T-cell (primary cell): ENCODE results near the gene TTI1. TPM values are rescaled to one million over a fixed set of nuclear protein-coding genes. Genes with fewer than 3 reads are reported as not detected.
A peak's percentile ranks its signal among the peaks of the same experiment; 100 is the strongest.

Source experiments
- ATAC-seq, 4 experiments: fragments of 200-7000 bp in 3 of 4; fragments of 150-1000 bp in 1 of 4; cut with Tn5 transposase; replicated peaks in 1 of 4; 1 replicate in 3 of 4; 2 replicates in 1 of 4; pipeline ENCODE4 v1.10.0; 2021; ENCODE audit warnings: moderate library complexity in 3 of 4, mild to moderate bottlenecking in 2 of 4, moderate number of reproducible peaks in 1 of 4
- CTCF ChIA-PET, 2 donors: fragments of 300-600 bp; sonication (Branson Sonifier 250); formaldehyde crosslinking; loops; one replicate each; lab custom pipeline; 2022; ENCODE audit warnings: antibody characterized with exemption in 2 of 2; lab: Charles Lee
- POLR2A ChIA-PET, 2 donors: fragments of 300-600 bp; sonication (Branson Sonifier 250); formaldehyde crosslinking; loops; one replicate each; lab custom pipeline; 2022; ENCODE audit warnings: antibody characterized with exemption in 2 of 2; lab: Charles Lee
- DNase-seq, 35 experiments: peaks; one replicate each; pipeline versions ENCODE4 v3.0.0 to v3.0.0-alpha.2; 2013 to 2023
- H3K27ac ChIP-seq: one replicate; pipeline ENCODE4 v1.5.1; 2013; ENCODE audit warnings: low read length
- H3K27me3 ChIP-seq, 2 experiments: replicated peaks in 1 of 2; 1 replicate in 1 of 2; 2 replicates in 1 of 2; pipeline versions ENCODE4 v1.6.1 to v1.7.0; 2013; ENCODE audit warnings: low read length in 1 of 2, mixed read lengths in 1 of 2; ENCODE audit not compliant: control insufficient read depth in 2 of 2, insufficient read depth in 2 of 2; ENCODE audit errors: extremely low read depth in 1 of 2
- H3K36me3 ChIP-seq, 2 donors: 1 replicate in 1 of 2; 2 replicates in 1 of 2; pipeline versions ENCODE4 v1.6.1 to v1.7.0; 2013; ENCODE audit warnings: low read length in 1 of 2; ENCODE audit not compliant: control insufficient read depth in 2 of 2, insufficient read depth in 1 of 2; ENCODE audit errors: extremely low read depth in 1 of 2
- H3K4me1 ChIP-seq, 2 experiments: 1 replicate in 1 of 2; 2 replicates in 1 of 2; pipeline versions ENCODE4 v1.6.1 to v1.7.0; 2013; ENCODE audit warnings: low read length in 2 of 2, mixed read lengths in 1 of 2; ENCODE audit not compliant: insufficient read depth in 2 of 2, control insufficient read depth in 1 of 2; ENCODE audit errors: extremely low read depth in 1 of 2
- H3K4me3 ChIP-seq, 2 donors: 1 replicate in 1 of 2; 2 replicates in 1 of 2; pipeline versions ENCODE4 v1.5.1 to v1.7.0; 2013; ENCODE audit warnings: mild to moderate bottlenecking in 2 of 2, low read length in 1 of 2, moderate library complexity in 1 of 2; ENCODE audit not compliant: control insufficient read depth in 1 of 2; ENCODE audit errors: extremely low read depth in 1 of 2
- H3K9me3 ChIP-seq: 2 replicates; pipeline ENCODE4 v1.7.0; 2013
- H3K27ac Mint-ChIP-seq, 2 donors: one replicate each; pipeline ENCODE4 v1.8.0; 2020 to 2021; ENCODE audit warnings: mild to moderate bottlenecking in 2 of 2, mixed read lengths in 2 of 2
- H3K27me3 Mint-ChIP-seq, 2 donors: one replicate each; pipeline ENCODE4 v1.8.0; 2021 to 2022; ENCODE audit warnings: mixed read lengths in 2 of 2
- H3K36me3 Mint-ChIP-seq: one replicate; pipeline ENCODE4 v1.8.0; 2021; ENCODE audit warnings: mixed read lengths
- H3K4me1 Mint-ChIP-seq, 3 donors: one replicate each; pipeline ENCODE4 v1.8.0; 2020 to 2022; ENCODE audit warnings: mixed read lengths in 3 of 3, mild to moderate bottlenecking in 1 of 3
- H3K4me3 Mint-ChIP-seq, 3 donors: one replicate each; pipeline ENCODE4 v1.8.0; 2020 to 2022; ENCODE audit warnings: mild to moderate bottlenecking in 3 of 3, mixed read lengths in 3 of 3, moderate library complexity in 3 of 3
- H3K9me3 Mint-ChIP-seq, 3 donors: one replicate each; pipeline ENCODE4 v1.8.0; 2020 to 2022; ENCODE audit warnings: mixed read lengths in 3 of 3
- WGBS: methylation state at CpG from one replicate; pipeline ENCODE4 v1.1.5; 2013; ENCODE audit warnings: missing lambda C conversion rate; ENCODE audit not compliant: insufficient coverage; 5-methylcytosine and 5-hydroxymethylcytosine counted together
- total RNA-seq, 35 experiments: library from RNA in 6 of 35; stranded (reverse) in 6 of 35; fragments of 120-200 nt in 1 of 35; gene quantifications; one replicate each; pipeline versions ENCODE4 v1.2.1 to v1.2.4 and lab custom pipeline; 2013 to 2026

Gene TTI1
- total RNA-seq, 5 donors from 2014 or later (not counting 1 experiment from before 2014, with no cell fraction given): 17.8 to 27.6 (median 23.2) TPM

DNA sequence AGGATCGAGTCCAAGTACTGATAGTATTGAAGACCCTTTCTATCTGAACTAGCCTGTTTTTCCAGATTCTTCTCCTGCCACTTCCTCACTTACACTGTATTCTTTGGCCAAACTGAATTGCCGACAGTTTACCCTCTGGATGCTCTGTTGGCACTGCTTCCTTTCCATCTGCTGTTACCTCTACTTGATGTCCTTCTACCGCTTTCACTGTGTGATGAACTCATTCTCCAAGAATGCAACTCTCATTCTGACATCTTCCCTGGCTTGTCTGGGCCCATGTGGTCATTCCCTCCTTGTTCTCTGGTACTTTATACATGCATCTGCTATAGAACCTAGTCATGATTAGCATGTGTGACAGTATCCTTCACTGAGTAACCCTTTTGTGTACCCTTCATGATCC is 16.5 kb upstream of the TTI1 start:
- Histone ChIP-seq H3K27me3 (no peaks in the 10 kb centered on the region), H3K4me1 (no peaks in the 10 kb centered on the region), H3K9me3 (no peaks in the 10 kb centered on the region), H3K4me3 (no peak overlapping the region), H3K27ac (no peak overlapping the region), H3K36me3 (peaks cover 11 to 72% of the 10 kb centered on the region in 2 donors)
- no peak for DNase-seq
- no peak for ATAC-seq
- Mint-ChIP-seq H3K4me1 (peaks cover 45 to 50% (median 45%) of the 10 kb centered on the region in 3 donors), H3K4me3 (no peak overlapping the region), H3K36me3 (peaks cover 13% of the 10 kb centered on the region), H3K27ac (no peak overlapping the region), H3K9me3 (no peaks in the 10 kb centered on the region), H3K27me3 (no peaks in the 10 kb centered on the region)
- POLR2A ChIA-PET: no interaction called here
- 91% methylated on average over 3 of the region's 3 CpGs for WGBS
- CTCF ChIA-PET: no interaction called here

DNA sequence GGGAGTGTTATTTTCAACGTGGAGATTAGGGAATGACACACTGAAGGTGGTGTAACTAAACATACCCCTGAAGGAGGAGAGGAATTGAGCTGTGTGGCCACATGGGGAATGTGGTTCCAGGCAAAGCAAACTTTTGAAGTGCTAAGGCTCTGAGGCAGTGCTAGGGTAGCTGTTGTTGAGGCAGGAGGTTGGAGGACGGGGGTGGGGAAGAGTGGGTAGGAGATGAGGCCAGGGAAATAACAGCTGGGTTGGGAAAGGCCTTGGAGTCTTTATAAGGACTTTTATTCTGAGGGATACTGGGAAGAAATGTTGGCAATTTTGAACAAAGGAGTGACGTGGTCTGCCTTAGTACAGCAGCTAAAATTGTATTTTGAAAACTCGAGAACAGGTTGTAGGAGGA is 13.3 kb upstream of the TTI1 start:
- Mint-ChIP-seq H3K36me3 (peaks cover 35% of the 10 kb centered on the region), H3K27ac (no peak overlapping the region), H3K9me3 (no peaks in the 10 kb centered on the region), H3K4me1 (peaks cover 35 to 51% (median 50%) of the 10 kb centered on the region in 3 donors), H3K27me3 (no peaks in the 10 kb centered on the region), H3K4me3 (no peak overlapping the region)
- Histone ChIP-seq H3K27ac (no peak overlapping the region), H3K4me3 (no peak overlapping the region), H3K4me1 (no peaks in the 10 kb centered on the region), H3K27me3 (no peaks in the 10 kb centered on the region), H3K36me3 (peaks cover 8 to 86% of the 10 kb centered on the region in 2 donors), H3K9me3 (no peaks in the 10 kb centered on the region)
- WGBS: 90% methylated on average over 4 of the region's 4 CpGs
- CTCF ChIA-PET: no interaction called here
- ATAC-seq (no peak), DNase-seq (no peak)
- POLR2A ChIA-PET: no interaction called here

DNA sequence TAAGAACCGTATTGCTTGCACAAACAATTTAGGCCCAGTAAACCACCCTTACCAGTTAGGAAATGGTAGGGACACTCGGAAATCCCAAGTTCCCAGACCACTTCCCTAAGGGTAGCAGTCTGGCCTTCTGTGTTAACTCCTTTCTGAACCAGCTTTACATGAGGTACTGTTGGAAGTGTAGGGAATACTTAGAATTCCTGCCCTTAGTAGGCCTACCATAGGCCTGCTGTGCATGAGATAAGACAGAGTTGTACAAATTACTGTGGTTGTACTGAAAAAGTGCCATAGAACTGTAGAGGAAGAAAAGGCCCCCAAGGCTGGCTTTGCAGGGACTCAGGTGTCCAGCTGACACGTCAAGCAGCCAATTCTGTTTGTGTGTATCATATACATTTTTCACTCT is 11.4 kb upstream of the TTI1 start:
- Mint-ChIP-seq H3K9me3 (no peaks in the 10 kb centered on the region), H3K27me3 (no peaks in the 10 kb centered on the region), H3K27ac (no peak overlapping the region), H3K4me3 (no peak overlapping the region), H3K4me1 (peaks cover 28 to 52% (median 47%) of the 10 kb centered on the region in 3 donors), H3K36me3 (peaks cover 34% of the 10 kb centered on the region)
- no peaks in the 10 kb centered on the region for H3K9me3 ChIP-seq
- no peak overlapping the region for H3K27ac ChIP-seq
- H3K36me3 ChIP-seq: peaks cover 8 to 77% of the 10 kb centered on the region in 2 donors
- no peaks in the 10 kb centered on the region for H3K4me1 ChIP-seq
- H3K27me3 ChIP-seq: no peaks in the 10 kb centered on the region
- H3K4me3 ChIP-seq: no peak overlapping the region
- ATAC-seq: no peak
- ChIA-PET POLR2A (interaction anchor here in 1 of 2 donors (0.6 kb wide), 1 partner anchor 7 kb away, joined by 3 read pairs; no protein-coding TSS in a partner anchor), CTCF (no interaction called here)
- no CpG with 5 or more reads among the region's 3 CpGs for WGBS
- no peak for DNase-seq

DNA sequence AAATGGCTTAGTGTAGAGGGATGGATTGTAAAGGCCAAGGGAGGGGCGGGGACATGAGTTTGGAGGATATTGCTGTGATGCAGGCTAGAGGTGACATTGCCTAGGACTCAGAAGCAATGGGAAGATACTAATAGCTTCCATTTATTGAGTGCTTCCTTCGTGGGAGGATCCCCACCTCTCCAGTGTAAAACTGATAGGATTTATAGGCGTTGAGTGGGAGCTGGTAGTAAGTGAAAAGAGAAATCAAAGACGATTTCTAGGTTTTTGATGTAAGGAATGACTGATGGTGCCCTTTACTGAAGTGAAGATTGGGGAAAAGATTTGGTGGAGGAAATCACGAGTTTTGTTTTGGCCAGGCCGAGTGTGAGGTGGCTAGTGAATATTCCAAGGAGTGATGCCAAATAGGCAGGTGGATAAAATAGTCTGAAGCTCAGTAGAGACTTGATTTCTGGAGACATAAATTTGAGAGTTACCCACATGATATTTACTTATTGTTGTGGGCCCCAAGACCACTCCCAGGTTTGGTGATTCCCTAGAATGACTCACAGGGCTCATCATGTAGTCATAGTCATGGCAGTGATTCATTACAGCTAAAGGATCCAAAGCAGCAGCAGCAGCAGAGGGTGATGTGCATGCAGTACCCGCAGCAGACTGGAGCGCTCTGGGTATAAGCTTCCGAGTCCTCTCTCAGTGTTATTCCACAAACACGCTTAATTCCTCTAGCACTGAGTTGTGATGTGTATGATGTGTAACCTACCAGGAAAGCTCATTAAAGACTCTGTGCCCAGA is 10.4 kb upstream of the TTI1 start:
- Mint-ChIP-seq H3K36me3 (peaks cover 32% of the 10 kb centered on the region), H3K27me3 (no peaks in the 10 kb centered on the region), H3K27ac (no peak overlapping the region), H3K9me3 (no peaks in the 10 kb centered on the region), H3K4me3 (no peak overlapping the region), H3K4me1 (peaks cover 28 to 53% (median 48%) of the 10 kb centered on the region in 3 donors)
- DNase-seq: peak in 1 of 35 experiments; percentile 2
- ATAC-seq: no peak
- Histone ChIP-seq H3K9me3 (no peaks in the 10 kb centered on the region), H3K36me3 (peaks cover 5 to 68% of the 10 kb centered on the region in 2 donors), H3K4me3 (no peak overlapping the region), H3K4me1 (no peaks in the 10 kb centered on the region), H3K27ac (no peak overlapping the region), H3K27me3 (no peaks in the 10 kb centered on the region)
- WGBS: 94% methylated on average over 5 of the region's 10 CpGs
- ChIA-PET CTCF (interaction anchor here in 1 of 2 donors (0.9 kb wide), 1 partner anchor 14 kb away, joined by 3 read pairs; no protein-coding TSS in a partner anchor), POLR2A (no interaction called here)

DNA sequence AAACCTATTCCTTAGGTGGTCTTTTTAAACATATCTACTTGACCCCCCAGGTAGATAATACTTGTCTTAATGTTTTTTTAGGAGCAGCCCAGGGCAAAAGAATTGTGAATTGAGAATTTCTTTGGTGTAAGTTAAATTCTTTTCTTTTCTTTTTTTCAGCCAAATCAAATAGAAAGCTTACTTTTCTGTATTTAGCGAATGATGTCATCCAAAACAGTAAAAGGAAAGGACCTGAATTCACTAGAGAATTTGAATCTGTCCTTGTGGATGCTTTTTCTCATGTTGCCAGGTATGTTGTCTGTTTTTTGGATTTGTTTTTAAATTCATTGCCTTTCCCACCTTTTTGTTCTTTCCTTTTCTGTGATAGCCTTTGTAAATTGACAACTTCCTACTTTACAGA is 7.0 kb upstream of the TTI1 start:
- Mint-ChIP-seq H3K36me3 (peaks cover 35% of the 10 kb centered on the region), H3K4me3 (no peak overlapping the region), H3K4me1 (peaks cover 36 to 66% (median 66%) of the 10 kb centered on the region in 3 donors), H3K27me3 (no peaks in the 10 kb centered on the region), H3K9me3 (no peaks in the 10 kb centered on the region), H3K27ac (no peak overlapping the region)
- Histone ChIP-seq H3K27me3 (no peaks in the 10 kb centered on the region), H3K4me1 (peaks cover 3 to 11% of the 10 kb centered on the region in 2 experiments), H3K27ac (no peak overlapping the region), H3K36me3 (peaks cover 2 to 40% of the 10 kb centered on the region in 2 donors), H3K4me3 (no peak overlapping the region), H3K9me3 (no peaks in the 10 kb centered on the region)
- no peak for DNase-seq
- CTCF ChIA-PET: interaction anchor here in 1 of 2 donors (0.8 kb wide), 1 partner anchor 110 kb away, joined by 3 read pairs; no protein-coding TSS in a partner anchor
- ATAC-seq: no peak
- POLR2A ChIA-PET: no interaction called here
- WGBS: no CpG with 5 or more reads among the region's 1 CpG

DNA sequence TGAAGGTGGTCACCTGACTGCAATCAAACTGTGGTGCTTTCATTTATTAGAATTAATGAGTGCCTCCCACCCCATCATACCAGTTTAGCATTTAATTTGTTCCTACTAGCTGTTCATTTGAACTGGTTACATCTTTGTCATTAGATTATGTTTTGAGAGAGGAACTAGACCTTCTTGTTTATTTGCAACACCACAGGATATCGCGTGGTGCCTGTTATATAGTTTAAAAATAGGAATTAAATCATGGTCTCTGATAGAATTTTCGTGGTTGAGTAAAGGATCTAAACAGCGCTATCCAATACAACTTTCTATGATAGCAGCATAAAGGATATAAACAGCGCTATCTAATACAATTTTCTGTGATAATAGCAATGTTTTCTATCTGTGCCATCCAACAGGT is 3.1 kb upstream of the TTI1 start:
- H3K4me3 ChIP-seq: no peak overlapping the region
- WGBS: no CpG with 5 or more reads among the region's 5 CpGs

More for the DNA sequence above, 3.1 kb upstream of the TTI1 start:
- no peak for DNase-seq
- Mint-ChIP-seq H3K4me1 (peaks cover 57 to 73% (median 70%) of the 10 kb centered on the region in 3 donors), H3K27me3 (no peaks in the 10 kb centered on the region), H3K27ac (no peak overlapping the region), H3K36me3 (peaks cover 17% of the 10 kb centered on the region), H3K4me3 (peak overlapping the region in 2 of 3 donors; percentile 3 to 40), H3K9me3 (no peaks in the 10 kb centered on the region)
- Histone ChIP-seq H3K4me1 (peaks cover 26 to 29% of the 10 kb centered on the region in 2 experiments), H3K36me3 (peaks cover 0 to 7% of the 10 kb centered on the region in 2 donors), H3K27ac (no peak overlapping the region), H3K27me3 (no peaks in the 10 kb centered on the region), H3K9me3 (no peaks in the 10 kb centered on the region)
- ATAC-seq: no peak
- POLR2A ChIA-PET: no interaction called here
- CTCF ChIA-PET: interaction anchor here in 1 of 2 donors (0.6 kb wide), 1 partner anchor 813 kb away, joined by 5 read pairs; no protein-coding TSS in a partner anchor
